GM18951 (cell line): ENCODE results near the gene KIF6.

Experiments
- POLR2A ChIP-seq: IDR thresholded peaks from 4 replicates; pipeline ENCODE4 v1.6.1; 2011; ENCODE audit warnings: mild to moderate bottlenecking; ENCODE audit not compliant: insufficient read length, insufficient read depth; ENCODE audit errors: extremely low read depth
- in situ Hi-C: fragments of 300-500 bp; cut with MboI; formaldehyde crosslinking; loops from one replicate; pipeline ENCODE4 v1.12.0; 2022; ENCODE audit warnings: low sequenced_read_pairs, mixed read lengths, inconsistent platforms; ENCODE audit not compliant: unreplicated experiment

Gene KIF6

DNA sequence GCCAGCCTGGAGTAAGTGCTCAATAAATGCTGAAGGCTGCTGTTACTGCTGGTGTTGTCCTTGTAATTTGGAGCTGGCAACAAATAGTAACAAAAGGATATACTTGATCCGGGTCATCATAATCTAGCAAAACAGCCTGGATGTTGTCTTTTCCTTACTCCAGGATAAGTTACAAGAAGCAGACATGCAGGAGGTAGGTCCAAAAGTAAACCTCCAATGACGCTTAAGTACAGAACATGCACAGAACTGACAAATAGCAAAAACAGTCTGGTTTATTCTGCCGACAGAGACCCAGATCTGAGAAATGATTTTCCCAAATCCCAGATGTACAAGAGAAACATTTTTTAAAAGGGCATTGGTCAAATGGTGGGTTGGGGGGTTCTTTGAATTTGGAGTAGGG, 309.7 kb downstream of the KIF6 start:
- TF ChIP-seq POLR2A: no peak

DNA sequence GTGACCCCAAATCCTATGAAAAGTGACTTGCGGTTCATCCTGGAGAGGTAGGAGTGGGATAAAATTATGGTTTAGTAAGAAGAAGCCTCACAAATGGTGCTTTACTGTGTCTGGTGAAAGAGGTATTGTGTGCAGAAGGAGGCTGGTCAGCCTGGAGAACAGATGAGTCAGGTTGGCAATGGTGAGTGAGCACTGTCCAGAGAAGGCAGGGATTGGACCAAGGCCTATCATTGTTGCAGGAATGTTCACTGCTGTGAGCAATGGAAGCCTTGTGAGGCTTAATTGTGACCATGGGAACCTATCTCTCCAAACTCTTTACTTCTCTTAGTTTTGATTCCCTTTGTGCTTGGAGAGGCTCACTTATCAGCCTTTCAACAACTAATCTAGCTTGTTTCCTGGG, 313.7 kb downstream of the KIF6 start:
- no peak for TF ChIP-seq POLR2A
- in situ Hi-C loops: no loop called here

More for the DNA sequence above, 309.7 kb downstream of the KIF6 start:
- in situ Hi-C loops: no loop called here

DNA sequence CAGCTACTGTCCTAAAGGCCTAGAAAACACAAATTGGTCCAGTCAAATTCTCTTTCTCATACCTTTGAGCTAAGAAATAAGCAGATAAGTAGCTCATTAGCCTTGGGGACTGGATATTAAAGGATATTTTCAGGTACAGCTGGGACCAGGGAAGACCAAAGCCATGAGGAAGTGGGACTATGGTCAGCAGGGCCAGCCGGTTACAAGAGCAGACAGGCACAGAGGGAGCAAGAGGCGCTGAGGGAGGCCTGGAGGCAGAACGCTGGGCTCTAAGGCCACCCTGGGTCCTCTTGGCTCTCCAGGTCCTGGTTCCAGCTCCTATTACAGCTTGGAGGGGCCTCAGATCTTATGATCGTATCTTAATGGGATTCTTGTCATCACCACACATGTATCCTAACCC, 314.2 kb downstream of the KIF6 start:
- TF ChIP-seq POLR2A: no peak
- in situ Hi-C loops: no loop called here

DNA sequence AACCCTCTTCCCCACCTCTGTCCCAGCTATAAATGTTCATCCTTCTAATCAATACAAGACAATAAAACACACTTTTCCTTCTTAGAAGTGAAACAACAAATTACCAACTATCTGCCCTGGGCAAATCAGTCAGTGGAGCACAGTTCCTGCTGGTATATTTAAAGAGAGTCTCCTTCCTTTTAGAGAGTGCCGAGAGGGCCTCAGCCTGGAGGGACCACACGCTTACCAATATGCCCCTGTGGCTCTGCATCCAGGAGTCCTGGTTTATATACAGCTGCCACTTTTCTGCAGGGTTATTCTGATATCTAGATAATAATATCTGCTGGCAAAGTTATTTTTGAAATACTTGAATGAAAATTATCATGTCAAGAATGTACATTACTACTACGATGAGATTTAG, 315.3 kb downstream of the KIF6 start:
- TF ChIP-seq POLR2A: no peak
- in situ Hi-C loops: no loop called here

DNA sequence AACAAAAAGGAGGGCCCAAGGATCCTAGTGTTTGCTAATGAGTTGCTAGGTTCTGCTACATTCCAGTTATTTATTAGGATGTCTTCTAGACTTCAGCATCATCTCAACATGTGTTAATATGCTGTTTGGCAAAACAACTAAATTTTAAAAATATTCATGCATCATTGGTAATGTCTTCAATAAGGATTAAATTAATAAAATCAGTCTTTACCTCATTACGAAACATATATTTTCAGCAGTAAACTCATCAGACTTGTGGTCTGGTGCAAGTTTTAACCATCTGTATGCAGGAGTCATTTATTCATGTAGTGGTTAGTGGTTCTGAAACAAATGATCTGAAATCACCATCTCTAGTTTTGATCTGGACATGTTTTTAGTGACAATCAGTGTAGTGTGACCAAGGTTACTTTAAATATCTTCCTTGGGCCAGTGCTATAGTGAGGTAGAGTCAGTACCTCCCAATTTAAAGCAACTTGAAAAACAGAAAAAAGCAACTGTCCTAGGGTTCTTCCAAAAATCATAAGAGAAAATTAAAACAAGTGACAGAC, 317.7 kb downstream of the KIF6 start:
- TF ChIP-seq POLR2A: no peak
- in situ Hi-C loops: no loop called here

DNA sequence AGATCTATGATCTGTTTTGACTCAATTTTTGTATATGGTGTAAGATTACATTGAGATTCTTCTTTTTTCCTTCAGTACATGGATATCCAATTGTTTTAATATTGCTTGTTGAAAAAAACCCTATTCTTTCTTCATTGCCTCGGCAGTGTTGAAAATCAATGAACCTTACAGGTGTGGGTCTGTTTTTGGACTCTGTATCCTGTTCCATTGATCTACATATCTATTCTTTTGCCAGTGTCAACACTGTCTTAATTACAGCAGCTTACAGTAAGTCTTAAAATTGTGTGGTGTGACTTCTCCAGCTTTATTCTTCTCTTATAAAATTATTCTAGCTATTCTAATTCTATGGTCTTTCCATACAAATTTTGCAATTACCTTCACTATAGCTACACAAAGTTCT, 320.9 kb downstream of the KIF6 start:
- in situ Hi-C loops: no loop called here

DNA sequence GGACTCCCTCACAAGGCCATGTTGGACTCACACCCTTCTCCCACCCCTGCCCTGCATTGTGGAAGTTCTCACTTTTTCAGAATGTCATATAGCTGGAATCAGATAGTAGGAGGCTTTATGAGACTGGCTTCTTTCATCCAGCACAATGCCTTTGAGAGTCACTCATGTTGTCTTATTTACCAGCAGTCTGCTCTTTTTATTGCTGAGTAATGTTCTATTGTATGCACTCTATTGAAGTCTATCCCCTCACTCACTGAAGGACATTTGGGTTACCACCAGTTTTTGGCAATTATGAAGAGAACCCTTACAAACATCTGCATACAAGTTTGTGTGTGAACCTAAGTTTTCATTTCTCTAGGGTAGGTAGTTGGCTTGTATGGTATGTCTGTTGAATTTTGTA, 321.9 kb downstream of the KIF6 start:
- in situ Hi-C loops: no loop called here
- TF ChIP-seq POLR2A: no peak

More for the DNA sequence above, 320.9 kb downstream of the KIF6 start:
- TF ChIP-seq POLR2A: no peak

DNA sequence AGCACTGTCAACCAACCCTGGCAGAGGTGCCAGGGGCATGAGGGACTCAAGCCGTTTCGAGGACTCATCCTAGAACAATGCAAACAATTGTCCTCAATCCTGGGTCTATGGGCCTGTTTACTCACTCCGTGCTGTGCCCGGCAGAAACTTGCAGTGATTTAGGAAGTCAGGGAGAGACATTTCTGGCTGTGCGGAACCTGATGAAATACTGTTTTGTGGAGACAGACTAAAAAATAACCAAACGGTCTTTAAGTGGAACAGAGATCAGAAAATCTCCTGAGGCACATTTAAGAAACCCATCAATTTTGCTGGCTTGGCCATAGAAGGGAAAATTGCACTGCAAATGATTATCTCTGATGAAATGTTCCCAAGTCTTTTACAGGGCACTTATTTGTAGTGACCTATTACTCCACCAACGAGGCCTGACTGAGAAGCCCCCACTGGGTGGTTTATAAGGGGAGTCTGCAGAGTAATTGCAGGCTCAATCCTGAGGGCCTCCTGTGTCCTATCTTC, 322.9 kb downstream of the KIF6 start:
- TF ChIP-seq POLR2A: no peak
- in situ Hi-C loops: no loop called here

DNA sequence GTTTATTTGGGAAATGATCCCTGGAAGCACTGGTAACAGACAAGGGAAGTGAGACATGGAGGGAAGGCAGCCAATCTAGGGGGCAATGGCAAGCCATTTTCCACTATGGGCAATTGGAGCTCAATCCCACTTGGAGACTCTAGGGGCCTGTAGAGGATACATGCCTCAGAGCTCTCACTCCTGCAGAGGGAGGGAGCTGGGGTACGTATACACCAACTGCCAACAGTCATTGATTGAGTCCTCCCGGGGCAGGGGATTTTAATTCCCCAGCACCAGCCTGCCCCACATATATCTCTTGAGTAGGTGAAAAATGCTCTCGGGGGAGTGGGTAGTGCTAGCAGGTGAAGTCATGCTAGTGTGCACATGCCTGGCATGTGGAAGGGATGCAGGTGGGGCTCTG, 323.8 kb downstream of the KIF6 start:
- in situ Hi-C loops: no loop called here
- TF ChIP-seq POLR2A: no peak

DNA sequence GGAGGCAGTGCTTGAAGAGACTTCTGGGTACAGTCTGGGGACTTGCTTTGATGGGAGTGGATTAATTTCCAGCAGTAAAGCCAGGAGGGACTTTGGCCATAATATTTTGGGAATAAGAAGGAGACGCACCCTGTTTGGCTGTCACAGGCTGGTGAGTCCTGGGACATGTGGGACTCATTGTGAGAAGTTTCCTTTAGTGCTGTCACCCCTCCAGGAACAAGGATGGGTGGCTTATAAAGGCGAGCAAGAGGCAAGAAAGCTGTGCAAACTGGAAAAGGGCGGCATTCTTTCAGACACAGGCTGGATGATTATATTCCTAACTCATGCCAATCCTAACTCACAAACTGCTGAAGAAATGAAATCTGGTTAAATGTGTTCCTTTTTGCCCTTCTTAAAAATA, 325.2 kb downstream of the KIF6 start:
- in situ Hi-C loops: no loop called here
- TF ChIP-seq POLR2A: no peak

DNA sequence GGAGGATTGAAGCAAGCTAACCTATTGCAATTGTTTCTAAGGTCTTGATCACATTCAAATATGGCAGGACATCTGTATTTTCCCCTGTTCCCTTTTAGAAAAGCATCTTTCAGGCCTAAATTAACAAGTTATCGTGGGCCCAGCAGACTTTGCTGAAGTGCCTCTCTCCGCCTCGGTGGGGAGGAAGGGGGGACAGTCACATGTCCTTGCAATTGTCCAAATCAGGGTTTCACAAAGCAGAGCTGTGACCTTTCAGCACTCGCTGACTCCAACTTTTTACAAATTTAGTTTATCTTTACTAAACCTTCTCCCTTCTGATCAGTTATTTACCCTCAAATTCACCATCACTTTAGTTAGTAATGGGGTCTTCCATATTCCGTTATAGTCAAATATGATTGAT, 328.4 kb downstream of the KIF6 start:
- TF ChIP-seq POLR2A: no peak
- in situ Hi-C loops: no loop called here

DNA sequence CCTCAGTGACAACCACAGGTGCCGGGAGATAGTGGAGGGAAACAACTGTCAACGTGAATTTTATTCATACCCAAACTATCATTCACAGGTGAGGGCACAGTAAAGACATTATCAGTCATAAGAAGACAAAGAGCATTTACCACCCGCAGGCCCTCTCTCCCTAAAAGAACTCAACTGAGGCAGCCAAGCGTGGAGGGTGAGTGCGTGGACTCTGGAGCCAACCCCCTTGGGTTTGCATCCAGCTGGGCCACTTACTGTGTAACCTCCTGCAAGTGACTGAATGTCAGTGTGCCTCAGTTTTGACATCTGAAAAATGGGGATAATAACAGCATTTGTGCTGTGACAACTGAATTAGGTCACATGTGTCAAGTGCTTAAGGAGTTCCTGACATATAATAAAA, 332.1 kb downstream of the KIF6 start:
- no peak for TF ChIP-seq POLR2A
- in situ Hi-C loops: no loop called here

DNA sequence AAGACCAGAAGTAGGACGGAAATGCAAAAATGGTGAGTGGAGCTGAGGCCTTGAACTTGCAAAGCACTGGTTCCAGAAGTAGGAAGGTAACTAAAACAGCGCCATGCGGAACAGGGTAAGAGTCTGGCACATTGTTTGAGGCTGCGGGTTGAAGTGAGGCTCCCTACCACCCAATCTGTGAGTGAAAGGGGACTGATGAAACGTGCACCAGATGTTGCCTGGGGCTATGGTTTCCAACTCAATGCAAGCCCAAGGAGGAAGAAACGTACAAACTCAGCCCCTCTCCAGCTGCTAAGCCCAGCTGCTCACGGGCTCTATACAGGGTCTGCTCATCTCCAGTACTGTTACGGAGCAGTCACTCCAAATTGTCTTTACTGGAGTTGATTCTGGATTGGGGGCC, 334.0 kb downstream of the KIF6 start:
- in situ Hi-C loops: no loop called here
- no peak for TF ChIP-seq POLR2A

DNA sequence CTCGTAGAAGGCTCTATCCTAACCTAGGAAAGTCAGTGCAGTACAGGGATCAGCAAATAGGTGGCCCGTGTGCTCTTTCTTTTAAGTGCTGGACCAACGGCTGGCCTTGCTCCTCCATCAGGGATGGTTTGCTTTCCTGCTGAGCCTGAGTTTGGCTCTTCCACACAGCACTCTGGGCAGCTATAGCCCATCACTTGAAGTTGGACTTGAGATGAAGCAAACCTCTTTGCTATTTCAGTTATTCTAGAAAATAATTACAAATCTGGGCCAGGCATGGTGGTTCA, 335.8 kb downstream of the KIF6 start:
- in situ Hi-C loops: no loop called here
- TF ChIP-seq POLR2A: no peak
